ENCODE data around the gene PDE3A.

GRCh38 chr12:20716985-20717384, 348.6 kb downstream of the PDE3A start:
- TF ChIP-seq CTCF (IDR thresholded peaks at IDR 0.05; ENCODE audit: poor library complexity) (no peak), EZH2 (IDR thresholded peaks at IDR 0.05; ENCODE audit: borderline replicate concordance) (no peak)

All from hepatocyte (in vitro differentiated cells).